Measurements from ENCODE around the gene PSMD13. TPM values are rescaled to one million over a fixed set of nuclear protein-coding genes. Genes with fewer than 3 reads are reported as not detected.

Gene PSMD13
- total and polyA plus RNA-seq, 2 of the 13 experiments (the other 11 are each of a cell fraction or from before 2014, with no cell fraction given), result 83.0 to 117 TPM

DNA sequence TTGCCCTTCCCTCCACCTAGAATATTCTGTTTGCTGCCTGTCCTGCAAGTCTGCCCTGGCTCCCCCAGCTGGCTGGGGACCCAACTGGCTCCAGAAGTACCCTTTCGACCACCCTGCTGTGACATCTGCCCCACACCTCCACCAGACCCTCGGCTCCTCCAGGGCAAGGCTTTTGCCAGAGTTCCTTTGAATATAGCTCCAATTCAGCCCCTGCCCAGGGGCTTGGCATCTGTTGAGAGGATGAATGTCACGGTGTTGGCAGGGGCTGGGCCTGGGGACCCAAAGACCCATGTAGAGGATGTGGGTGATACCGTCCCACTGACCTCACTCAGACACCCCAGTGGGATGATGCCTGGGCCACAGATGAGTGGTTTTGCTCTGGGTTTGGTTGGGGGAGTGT lies 45.4 kb downstream of the PSMD13 start (continued):
- TF ChIP-seq, protein P1, sequence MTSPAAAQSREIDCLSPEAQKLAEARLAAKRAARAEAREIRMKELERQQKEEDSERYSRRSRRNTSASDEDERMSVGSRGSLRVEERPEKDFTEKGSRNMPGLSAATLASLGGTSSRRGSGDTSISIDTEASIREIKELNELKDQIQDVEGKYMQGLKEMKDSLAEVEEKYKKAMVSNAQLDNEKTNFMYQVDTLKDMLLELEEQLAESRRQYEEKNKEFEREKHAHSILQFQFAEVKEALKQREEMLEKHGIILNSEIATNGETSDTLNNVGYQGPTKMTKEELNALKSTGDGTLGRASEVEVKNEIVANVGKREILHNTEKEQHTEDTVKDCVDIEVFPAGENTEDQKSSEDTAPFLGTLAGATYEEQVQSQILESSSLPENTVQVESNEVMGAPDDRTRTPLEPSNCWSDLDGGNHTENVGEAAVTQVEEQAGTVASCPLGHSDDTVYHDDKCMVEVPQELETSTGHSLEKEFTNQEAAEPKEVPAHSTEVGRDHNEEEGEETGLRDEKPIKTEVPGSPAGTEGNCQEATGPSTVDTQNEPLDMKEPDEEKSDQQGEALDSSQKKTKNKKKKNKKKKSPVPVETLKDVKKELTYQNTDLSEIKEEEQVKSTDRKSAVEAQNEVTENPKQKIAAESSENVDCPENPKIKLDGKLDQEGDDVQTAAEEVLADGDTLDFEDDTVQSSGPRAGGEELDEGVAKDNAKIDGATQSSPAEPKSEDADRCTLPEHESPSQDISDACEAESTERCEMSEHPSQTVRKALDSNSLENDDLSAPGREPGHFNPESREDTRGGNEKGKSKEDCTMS (CRISPR knock-in tag; conservative IDR thresholded peaks at IDR 0.05), result no peak
- TF ChIP-seq ZNF552 (CRISPR knock-in tag; IDR thresholded peaks at IDR 0.05; ENCODE audit: borderline replicate concordance) (no peak), ARNT (IDR thresholded peaks at IDR 0.05) (no peak), MIXL1 (CRISPR knock-in tag; IDR thresholded peaks at IDR 0.05) (no peak), KLF11 (CRISPR knock-in tag; IDR thresholded peaks at IDR 0.05) (no peak), ZKSCAN5 (CRISPR knock-in tag; IDR thresholded peaks at IDR 0.05) (no peak), ATRX (CRISPR knock-in tag; IDR thresholded peaks at IDR 0.05; ENCODE audit: borderline replicate concordance) (no peak), ZNF775 (CRISPR knock-in tag; IDR thresholded peaks at IDR 0.05; ENCODE audit: borderline replicate concordance) (no peak), YEATS2 (CRISPR knock-in tag; IDR thresholded peaks at IDR 0.05; ENCODE audit: borderline replicate concordance) (no peak), MATR3 (CRISPR knock-in tag; IDR thresholded peaks at IDR 0.05) (no peak), ZFP37 (CRISPR knock-in tag; IDR thresholded peaks at IDR 0.05; ENCODE audit: borderline replicate concordance) (no peak), ZMYM4 (CRISPR knock-in tag; IDR thresholded peaks at IDR 0.05) (no peak), THAP11 (CRISPR knock-in tag; IDR thresholded peaks at IDR 0.05) (no peak)
- TF ChIP-seq, protein P2, sequence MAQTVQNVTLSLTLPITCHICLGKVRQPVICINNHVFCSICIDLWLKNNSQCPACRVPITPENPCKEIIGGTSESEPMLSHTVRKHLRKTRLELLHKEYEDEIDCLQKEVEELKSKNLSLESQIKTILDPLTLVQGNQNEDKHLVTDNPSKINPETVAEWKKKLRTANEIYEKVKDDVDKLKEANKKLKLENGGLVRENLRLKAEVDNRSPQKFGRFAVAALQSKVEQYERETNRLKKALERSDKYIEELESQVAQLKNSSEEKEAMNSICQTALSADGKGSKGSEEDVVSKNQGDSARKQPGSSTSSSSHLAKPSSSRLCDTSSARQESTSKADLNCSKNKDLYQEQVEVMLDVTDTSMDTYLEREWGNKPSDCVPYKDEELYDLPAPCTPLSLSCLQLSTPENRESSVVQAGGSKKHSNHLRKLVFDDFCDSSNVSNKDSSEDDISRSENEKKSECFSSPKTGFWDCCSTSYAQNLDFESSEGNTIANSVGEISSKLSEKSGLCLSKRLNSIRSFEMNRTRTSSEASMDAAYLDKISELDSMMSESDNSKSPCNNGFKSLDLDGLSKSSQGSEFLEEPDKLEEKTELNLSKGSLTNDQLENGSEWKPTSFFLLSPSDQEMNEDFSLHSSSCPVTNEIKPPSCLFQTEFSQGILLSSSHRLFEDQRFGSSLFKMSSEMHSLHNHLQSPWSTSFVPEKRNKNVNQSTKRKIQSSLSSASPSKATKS (CRISPR knock-in tag; IDR thresholded peaks at IDR 0.05), result no peak
- TF ChIP-seq, protein P3, sequence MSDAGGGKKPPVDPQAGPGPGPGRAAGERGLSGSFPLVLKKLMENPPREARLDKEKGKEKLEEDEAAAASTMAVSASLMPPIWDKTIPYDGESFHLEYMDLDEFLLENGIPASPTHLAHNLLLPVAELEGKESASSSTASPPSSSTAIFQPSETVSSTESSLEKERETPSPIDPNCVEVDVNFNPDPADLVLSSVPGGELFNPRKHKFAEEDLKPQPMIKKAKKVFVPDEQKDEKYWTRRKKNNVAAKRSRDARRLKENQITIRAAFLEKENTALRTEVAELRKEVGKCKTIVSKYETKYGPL (CRISPR knock-in tag; IDR thresholded peaks at IDR 0.05), result no peak

All from HepG2 (cell line).